Right atrium auricular region (tissue), 2 donors: ENCODE measurements around the gene RALA. TPM values are rescaled to one million over a fixed set of nuclear protein-coding genes. Genes with fewer than 3 reads are reported as not detected.
"Not testable (repeated sequence)": the region's sequence is repeated elsewhere in the genome, so short reads cannot be mapped to it uniquely, and the experiment has no call there.

Source experiments
- DNase-seq: peaks from one replicate; pipeline ENCODE4 v3.0.0-alpha.2; 2019; ENCODE audit warnings: low spot score
- H3K27ac ChIP-seq, 2 donors: fragments of 200-600 bp; sonication (generic); 1 replicate in 1 of 2; 2 replicates in 1 of 2; pipeline ENCODE4 v1.5.1; 2016 to 2019
- H3K27me3 ChIP-seq, 2 donors: fragments of 200-600 bp; sonication (generic); one replicate each; pipeline versions ENCODE4 v1.5.1 to v1.6.0; 2017 to 2019
- H3K36me3 ChIP-seq: fragments of 200-600 bp; sonication (generic); one replicate; pipeline ENCODE4 v1.5.1; 2016
- H3K4me1 ChIP-seq, 2 donors: fragments of 200-600 bp; sonication (generic); one replicate each; pipeline versions ENCODE4 v1.5.1 to v1.6.0; 2017 to 2019
- H3K4me3 ChIP-seq, 2 donors: fragments of 200-600 bp; sonication (generic); 1 replicate in 1 of 2; 2 replicates in 1 of 2; pipeline ENCODE4 v1.5.1; 2017 to 2019; ENCODE audit warnings: mild to moderate bottlenecking in 1 of 2, moderate library complexity in 1 of 2
- H3K9me3 ChIP-seq, 2 donors: fragments of 200-600 bp; sonication (generic); one replicate each; pipeline ENCODE4 v1.5.1; 2019
- total RNA-seq, 2 donors: library from RNA; depleted of rRNA; stranded (reverse); fragments of >200 nt; gene quantifications; one replicate each; pipeline ENCODE4 v1.1.0, GENCODE V29; 2016
- TF ChIP-seq, protein P1 (sequence below), 2 donors: fragments of 200-600 bp; sonication (generic); IDR thresholded peaks; one replicate each; pipeline ENCODE4 v1.5.1; 2019; ENCODE audit warnings: antibody characterized with exemption in 2 of 2

RALA gene
- total RNA-seq, 2 donors from 2014 or later = 13.2 to 14.0 TPM

DNA sequence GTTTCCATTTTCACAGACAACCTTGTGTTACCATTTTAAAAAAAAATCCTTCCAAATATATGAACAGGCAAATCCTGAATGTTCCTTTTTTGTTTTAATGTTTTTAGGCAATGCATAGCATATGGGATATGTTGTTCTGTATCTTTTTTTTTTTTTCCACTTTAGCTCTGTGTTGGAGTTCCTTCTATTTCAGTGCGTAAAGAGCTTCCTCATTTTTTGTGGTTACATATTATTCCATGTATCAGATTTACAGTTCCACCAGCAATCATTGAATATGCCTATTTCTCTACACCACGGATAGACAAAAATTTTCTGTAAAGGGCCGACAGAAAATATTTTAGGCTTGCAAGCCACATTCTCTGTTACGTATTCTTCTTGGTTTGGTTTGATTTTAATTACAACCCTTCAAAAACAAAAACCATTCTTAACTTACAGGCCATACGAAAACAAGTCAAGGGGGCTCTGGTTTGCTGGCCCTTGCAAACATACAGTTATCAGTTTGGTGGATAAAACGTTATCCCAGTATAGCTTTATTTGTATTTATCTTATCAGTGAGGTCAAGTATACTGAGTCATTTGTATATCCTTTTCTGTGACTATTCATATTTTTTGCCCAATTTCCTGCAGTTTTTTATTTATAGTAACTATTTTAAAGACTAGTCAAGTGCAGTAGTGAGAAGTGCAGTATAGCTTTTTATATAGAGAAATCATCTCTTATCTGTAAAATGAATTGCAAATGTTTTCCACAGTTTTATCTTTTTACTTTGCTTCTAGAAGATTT lies 55.7 kb downstream of the RALA start:
- no peak overlapping the region for H3K4me3 ChIP-seq
- H3K27me3 ChIP-seq = no peaks in the 10 kb centered on the region
- no peaks in the 10 kb centered on the region for H3K36me3 ChIP-seq
- TF ChIP-seq, protein P1, sequence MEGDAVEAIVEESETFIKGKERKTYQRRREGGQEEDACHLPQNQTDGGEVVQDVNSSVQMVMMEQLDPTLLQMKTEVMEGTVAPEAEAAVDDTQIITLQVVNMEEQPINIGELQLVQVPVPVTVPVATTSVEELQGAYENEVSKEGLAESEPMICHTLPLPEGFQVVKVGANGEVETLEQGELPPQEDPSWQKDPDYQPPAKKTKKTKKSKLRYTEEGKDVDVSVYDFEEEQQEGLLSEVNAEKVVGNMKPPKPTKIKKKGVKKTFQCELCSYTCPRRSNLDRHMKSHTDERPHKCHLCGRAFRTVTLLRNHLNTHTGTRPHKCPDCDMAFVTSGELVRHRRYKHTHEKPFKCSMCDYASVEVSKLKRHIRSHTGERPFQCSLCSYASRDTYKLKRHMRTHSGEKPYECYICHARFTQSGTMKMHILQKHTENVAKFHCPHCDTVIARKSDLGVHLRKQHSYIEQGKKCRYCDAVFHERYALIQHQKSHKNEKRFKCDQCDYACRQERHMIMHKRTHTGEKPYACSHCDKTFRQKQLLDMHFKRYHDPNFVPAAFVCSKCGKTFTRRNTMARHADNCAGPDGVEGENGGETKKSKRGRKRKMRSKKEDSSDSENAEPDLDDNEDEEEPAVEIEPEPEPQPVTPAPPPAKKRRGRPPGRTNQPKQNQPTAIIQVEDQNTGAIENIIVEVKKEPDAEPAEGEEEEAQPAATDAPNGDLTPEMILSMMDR (IDR thresholded peaks at IDR 0.05) = no peak
- H3K27ac ChIP-seq = no peak overlapping the region
- H3K4me1 ChIP-seq = peaks cover 0 to 44% of the 10 kb centered on the region in 2 donors
- H3K9me3 ChIP-seq = no peaks in the 10 kb centered on the region
- DNase-seq = no peak

DNA sequence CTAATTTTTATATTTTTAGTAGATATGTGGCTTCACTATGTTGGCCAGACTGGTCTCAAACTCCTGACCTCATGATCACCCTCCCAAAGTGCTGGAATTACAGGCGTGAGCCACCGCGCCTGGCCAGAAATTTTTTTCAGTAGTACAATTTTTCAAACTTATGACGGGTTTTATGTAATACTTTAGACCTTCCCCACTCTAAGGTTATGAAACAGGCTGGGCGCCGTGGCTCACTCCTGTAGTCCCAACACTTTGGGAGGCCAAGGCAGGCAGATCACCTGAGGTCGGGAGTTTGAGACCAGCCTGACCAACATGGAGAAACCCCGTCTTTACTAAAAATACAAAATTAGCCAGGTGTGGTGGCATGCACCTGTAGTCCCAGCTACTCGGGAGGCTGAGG lies 56.5 kb downstream of the RALA start:
- not testable (repeated sequence) for H3K27me3 ChIP-seq, DNase-seq, H3K4me3 ChIP-seq, H3K36me3 ChIP-seq, H3K9me3 ChIP-seq, H3K27ac ChIP-seq
- peaks cover 0 to 43% of the 10 kb centered on the region in 2 donors for H3K4me1 ChIP-seq

DNA sequence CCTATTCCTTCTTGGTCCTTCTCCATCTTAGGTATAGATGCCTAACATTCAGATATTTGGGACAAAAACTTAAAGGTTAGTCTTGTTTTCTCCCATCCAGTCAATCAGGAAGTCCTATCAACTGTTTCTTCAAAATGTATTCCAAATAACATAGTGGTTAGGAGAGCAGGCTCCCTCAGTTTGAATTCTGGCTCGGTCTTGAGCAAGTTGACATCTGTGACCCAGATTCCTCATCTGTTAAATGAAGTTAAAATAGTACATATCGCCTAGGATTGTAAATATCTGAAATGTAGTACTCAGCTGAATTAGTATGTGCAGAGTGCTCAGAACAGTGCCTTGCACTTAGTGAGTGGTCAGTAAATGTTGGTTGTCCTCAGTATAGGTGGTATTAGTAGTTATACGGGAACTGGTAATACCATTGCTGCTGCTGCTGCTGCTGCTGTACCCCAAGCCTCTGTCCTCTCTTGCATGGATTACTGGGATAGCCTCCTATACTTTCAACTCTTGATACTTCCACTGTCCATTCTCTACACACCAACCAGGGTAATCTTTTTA lies 58.6 kb downstream of the RALA start:
- Histone ChIP-seq H3K9me3 (no peaks in the 10 kb centered on the region), H3K27ac (no peak overlapping the region), H3K4me3 (no peak overlapping the region), H3K36me3 (no peaks in the 10 kb centered on the region), H3K27me3 (no peaks in the 10 kb centered on the region), H3K4me1 (peaks cover 0 to 40% of the 10 kb centered on the region in 2 donors)
- TF ChIP-seq, protein P1 (IDR thresholded peaks at IDR 0.05) = no peak
- DNase-seq = no peak

DNA sequence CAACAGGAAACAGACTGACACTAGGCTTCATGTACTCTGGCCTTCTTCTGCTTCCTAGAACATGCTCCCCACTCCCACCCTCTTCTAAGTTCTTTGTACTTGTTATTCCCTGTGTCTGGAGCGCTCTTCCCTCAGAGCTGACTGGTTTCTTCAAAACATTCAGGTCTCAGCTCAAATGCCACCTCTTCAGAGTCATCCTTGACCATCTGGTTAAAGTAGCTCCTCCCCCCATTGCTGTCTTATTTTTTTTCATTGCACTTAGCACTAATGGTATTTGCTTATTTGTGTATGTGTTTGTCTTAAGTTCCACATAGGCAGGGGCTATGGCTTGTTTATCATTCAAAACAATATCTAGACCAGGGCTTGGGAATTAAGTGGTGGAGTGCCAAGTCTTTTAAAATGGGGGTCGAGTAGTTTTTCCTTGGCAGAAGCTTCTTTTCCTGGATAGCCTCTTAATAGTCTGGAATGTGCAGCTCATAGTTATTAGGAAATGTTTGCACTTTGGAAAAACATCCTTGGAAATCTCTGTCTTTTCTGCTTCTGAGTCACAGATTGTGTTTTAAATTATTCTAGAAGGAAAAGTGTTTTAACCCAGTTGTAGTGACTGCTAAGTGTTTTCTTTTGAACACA lies 60.0 kb downstream of the RALA start:
- Histone ChIP-seq H3K4me3 (no peak overlapping the region), H3K36me3 (no peaks in the 10 kb centered on the region), H3K27me3 (no peaks in the 10 kb centered on the region), H3K9me3 (no peaks in the 10 kb centered on the region), H3K4me1 (peaks cover 0 to 40% of the 10 kb centered on the region in 2 donors), H3K27ac (peak overlapping the region in 1 of 2 donors; percentile 15)
- TF ChIP-seq, protein P1 (IDR thresholded peaks at IDR 0.05) = no peak
- no peak for DNase-seq

DNA sequence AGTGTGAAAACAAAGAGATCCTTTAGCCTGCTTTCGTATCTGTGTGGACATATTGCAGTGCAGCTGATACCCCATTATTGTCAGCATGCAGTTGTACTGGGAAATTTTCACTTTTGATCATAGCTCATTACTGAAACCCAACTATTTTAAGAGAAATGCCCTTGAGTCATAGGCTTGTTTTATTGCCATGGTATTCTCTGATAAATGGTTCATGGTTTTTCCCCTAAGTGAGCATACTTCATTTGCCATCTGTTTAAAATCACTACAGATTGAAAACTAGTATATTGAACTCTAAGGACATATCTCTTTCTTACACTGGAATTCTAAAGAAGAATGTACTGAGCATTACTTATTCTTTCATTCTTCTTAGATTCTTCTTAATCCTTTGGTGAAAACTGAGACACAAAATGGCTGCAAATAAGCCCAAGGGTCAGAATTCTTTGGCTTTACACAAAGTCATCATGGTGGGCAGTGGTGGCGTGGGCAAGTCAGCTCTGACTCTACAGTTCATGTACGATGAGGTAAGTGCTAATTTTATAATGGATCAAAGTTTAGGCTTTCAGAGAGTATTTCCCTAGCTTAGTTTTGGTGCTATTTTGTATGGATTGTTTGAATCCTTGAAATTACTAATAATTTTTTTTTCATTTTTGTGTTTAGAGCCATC lies 63.0 kb downstream of the RALA start:
- H3K36me3 ChIP-seq = no peaks in the 10 kb centered on the region
- no peaks in the 10 kb centered on the region for H3K9me3 ChIP-seq
- H3K27ac ChIP-seq = no peak overlapping the region
- DNase-seq = no peak
- peaks cover 0 to 30% of the 10 kb centered on the region in 2 donors for H3K4me1 ChIP-seq
- no peak overlapping the region for H3K4me3 ChIP-seq
- no peaks in the 10 kb centered on the region for H3K27me3 ChIP-seq
- TF ChIP-seq, protein P1 (IDR thresholded peaks at IDR 0.05) = no peak
